CD4-positive, alpha-beta T cell treated with Interleukin-21 for 1 hour (primary cell): ENCODE measurements around the gene MLXIP.
"Not testable (repeated sequence)": the region's sequence is repeated elsewhere in the genome, so short reads cannot be mapped to it uniquely, and the experiment has no call there.

Experiments used
- DNase-seq: peaks from one replicate; pipeline ENCODE4 v3.0.0-alpha.2; 2020

MLXIP gene

GRCh38 chr12:122097927-122098756, 19.6 kb downstream of the MLXIP start:
- no peak for DNase-seq

- no peak for DNase-seq
These were observed 20.8 kb downstream of the MLXIP start for GRCh38 chr12:122099280-122099749.

GRCh38 chr12:122099856-122100255, 21.3 kb downstream of the MLXIP start:
- DNase-seq: peak; percentile 19

GRCh38 chr12:122100568-122100967, 22.0 kb downstream of the MLXIP start:
- no peak for DNase-seq

- DNase-seq: no peak
These were observed 23.8 kb downstream of the MLXIP start for GRCh38 chr12:122102331-122102730.

GRCh38 chr12:122104844-122105243, 26.3 kb downstream of the MLXIP start:
- DNase-seq: peak; percentile 23

- not testable (repeated sequence) for DNase-seq
These were observed 26.9 kb downstream of the MLXIP start for GRCh38 chr12:122105496-122105895.

GRCh38 chr12:122106843-122107242, 28.3 kb downstream of the MLXIP start:
- no peak for DNase-seq

- no peak for DNase-seq
These were observed 28.7 kb downstream of the MLXIP start for GRCh38 chr12:122107261-122107660.

GRCh38 chr12:122111089-122111641, 32.6 kb downstream of the MLXIP start:
- DNase-seq: no peak

- no peak for DNase-seq
These were observed 38.4 kb downstream of the MLXIP start for GRCh38 chr12:122116707-122117535.

GRCh38 chr12:122117979-122118378, 39.4 kb downstream of the MLXIP start:
- DNase-seq: no peak

GRCh38 chr12:122121341-122121740, 42.8 kb downstream of the MLXIP start:
- DNase-seq: not testable (repeated sequence)

GRCh38 chr12:122121745-122122144, 43.2 kb downstream of the MLXIP start:
- no peak for DNase-seq

- DNase-seq: peak; percentile 77
These were observed 44.6 kb downstream of the MLXIP start for GRCh38 chr12:122123051-122123760.

GRCh38 chr12:122123761-122124145, 45.2 kb downstream of the MLXIP start:
- DNase-seq: no peak

- no peak for DNase-seq
These were observed 45.8 kb downstream of the MLXIP start for GRCh38 chr12:122124370-122124769.

GRCh38 chr12:122125452-122126341, 47.1 kb downstream of the MLXIP start:
- DNase-seq: no peak

GRCh38 chr12:122126342-122126635, 47.7 kb downstream of the MLXIP start:
- no peak for DNase-seq

- no peak for DNase-seq
These were observed 48.4 kb downstream of the MLXIP start for GRCh38 chr12:122126713-122127597.

- DNase-seq: no peak
These were observed 49.3 kb downstream of the MLXIP start for GRCh38 chr12:122127839-122128238.
